Activated CD4-positive, alpha-beta T cell treated with anti-CD3 and anti-CD28 coated beads, Interleukin-2, amount 50 U/mL, for 24 hours (primary cell): ENCODE results near the gene CYP27B1.
"Not testable (repeated sequence)": the region's sequence is repeated elsewhere in the genome, so short reads cannot be mapped to it uniquely, and the experiment has no call there.

Experiments
- DNase-seq, 2 donors: peaks; one replicate each; pipeline ENCODE4 v3.0.0-alpha.2; 2020; ENCODE audit warnings: low read depth in 1 of 2, low spot score in 1 of 2

The CYP27B1 gene

GRCh38 chr12:57723630-57723962 lies 43.3 kb downstream of the CYP27B1 start:
- no peak for DNase-seq

- no peak for DNase-seq
These were observed 43.9 kb downstream of the CYP27B1 start for GRCh38 chr12:57722716-57723629.

- DNase-seq = not testable (repeated sequence)
These were observed 44.9 kb downstream of the CYP27B1 start for GRCh38 chr12:57721846-57722608.

- no peak for DNase-seq
These were observed 46.0 kb downstream of the CYP27B1 start for GRCh38 chr12:57720606-57721595.

GRCh38 chr12:57719777-57720605 lies 46.9 kb downstream of the CYP27B1 start:
- DNase-seq = no peak

- DNase-seq = no peak
These were observed 48.0 kb downstream of the CYP27B1 start for GRCh38 chr12:57718641-57719528.

- DNase-seq = no peak
These were observed 48.8 kb downstream of the CYP27B1 start for GRCh38 chr12:57717846-57718640.

GRCh38 chr12:57717131-57717530 lies 49.7 kb downstream of the CYP27B1 start:
- no peak for DNase-seq

- no peak for DNase-seq
These were observed 50.6 kb downstream of the CYP27B1 start for GRCh38 chr12:57716305-57716704.

- DNase-seq = no peak
These were observed 51.1 kb downstream of the CYP27B1 start for GRCh38 chr12:57715786-57716185.

- DNase-seq = not testable (repeated sequence)
These were observed 51.7 kb downstream of the CYP27B1 start for GRCh38 chr12:57715036-57715748.

- DNase-seq = no peak
These were observed 53.7 kb downstream of the CYP27B1 start for GRCh38 chr12:57713209-57713608.

GRCh38 chr12:57712701-57713100 lies 54.2 kb downstream of the CYP27B1 start:
- no peak for DNase-seq
